ENCODE measurements around the gene SNAI3. TPM values are rescaled to one million over a fixed set of nuclear protein-coding genes. Genes with fewer than 3 reads are reported as not detected.

The SNAI3 gene
- total RNA-seq, 4 donors from 2014 or later: 0.39 to 1.7 (median 1.1) TPM; not detected in 1

GRCh38 chr16:88723911-88724310 is 37.6 kb upstream of the SNAI3 start:
- H3K36me3 ChIP-seq: peaks cover 0 to 94% of the 10 kb centered on the region in 2 donors
- H3K27me3 ChIP-seq: no peaks in the 10 kb centered on the region
- no peaks in the 10 kb centered on the region for H3K9me3 ChIP-seq
- no peak overlapping the region for H3K27ac ChIP-seq
- no peak for ATAC-seq
- no peak for TF ChIP-seq POLR2A (IDR thresholded peaks at IDR 0.05)
- TF ChIP-seq CTCF (IDR thresholded peaks at IDR 0.05): no peak
- TF ChIP-seq EP300 (IDR thresholded peaks at IDR 0.05): no peak
- TF ChIP-seq POLR2AphosphoS5 (IDR thresholded peaks at IDR 0.05): no peak
- no peak overlapping the region for H3K4me3 ChIP-seq
- WGBS, 2 donors (ENCODE audit: low coverage in 1 of 2): 92% methylated on average over 11 to 12 of the region's 17 CpGs
- peaks cover 0 to 12% (median 0%) of the 10 kb centered on the region in 3 donors for H3K4me1 ChIP-seq

GRCh38 chr16:88723507-88723887 is 37.2 kb upstream of the SNAI3 start:
- Histone ChIP-seq H3K4me3 (no peak overlapping the region), H3K9me3 (no peaks in the 10 kb centered on the region), H3K36me3 (peaks cover 0 to 98% of the 10 kb centered on the region in 2 donors), H3K4me1 (peaks cover 0 to 16% (median 0%) of the 10 kb centered on the region in 3 donors), H3K27me3 (no peaks in the 10 kb centered on the region), H3K27ac (no peak overlapping the region)
- TF ChIP-seq CTCF (IDR thresholded peaks at IDR 0.05): no peak
- ATAC-seq: no peak
- no CpG with 5 or more reads among the region's 8 CpGs for WGBS, 2 donors (ENCODE audit: low coverage in 1 of 2)

DNA sequence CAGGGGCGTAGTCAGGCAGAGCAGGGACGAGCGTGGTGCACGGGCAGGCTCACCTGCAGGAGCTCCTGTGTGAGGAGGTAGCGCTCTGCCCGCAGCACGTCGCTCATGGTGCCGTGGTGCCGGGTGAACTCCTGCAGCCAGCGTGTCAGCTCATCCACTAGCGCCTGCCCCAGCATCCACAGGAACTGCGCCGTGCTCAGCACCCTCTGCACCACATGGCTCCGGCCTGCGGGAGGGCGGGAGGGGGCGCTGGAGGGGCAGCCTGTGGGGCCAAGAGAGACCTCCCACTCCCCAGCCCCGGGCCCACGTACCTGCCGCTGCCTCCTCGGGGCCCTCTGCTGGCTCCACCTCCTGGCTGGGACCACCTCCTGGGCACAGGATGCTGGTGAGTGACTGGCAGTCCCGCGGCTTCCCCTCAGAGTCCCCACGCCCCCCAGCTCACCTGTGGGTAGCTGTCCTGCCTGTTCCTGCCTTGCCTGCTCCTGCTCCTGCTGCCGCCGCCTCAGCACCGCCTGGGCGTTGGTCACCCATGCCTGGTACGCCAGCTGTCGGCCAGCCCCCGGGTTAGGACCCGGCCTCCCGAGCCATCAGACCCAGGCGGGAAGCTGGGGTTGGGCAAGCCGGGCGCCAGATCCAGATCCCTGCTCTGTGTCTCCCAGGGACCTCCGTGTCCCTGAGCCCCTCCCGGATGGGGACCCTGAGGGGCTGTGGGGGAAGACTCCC is 36.6 kb upstream of the SNAI3 start:
- H3K4me3 ChIP-seq: no peak overlapping the region
- H3K27me3 ChIP-seq: no peaks in the 10 kb centered on the region
- H3K27ac ChIP-seq: no peak overlapping the region
- no peak for TF ChIP-seq CTCF (IDR thresholded peaks at IDR 0.05)
- no peak for TF ChIP-seq EP300 (IDR thresholded peaks at IDR 0.05)
- TF ChIP-seq POLR2A (IDR thresholded peaks at IDR 0.05): no peak
- H3K4me1 ChIP-seq: peaks cover 0 to 17% (median 0%) of the 10 kb centered on the region in 3 donors
- peaks cover 0 to 100% of the 10 kb centered on the region in 2 donors for H3K36me3 ChIP-seq
- H3K9me3 ChIP-seq: no peaks in the 10 kb centered on the region
- 93% methylated on average over 3 of the region's 39 CpGs; no CpG with 5 or more reads in 1 of the 2 donors for WGBS, 2 donors (ENCODE audit: low coverage in 1 of 2)
- no peak for ATAC-seq

GRCh38 chr16:88721815-88722755 is 35.8 kb upstream of the SNAI3 start:
- no CpG with 5 or more reads among the region's 61 CpGs for WGBS, 2 donors (ENCODE audit: low coverage in 1 of 2)
- Histone ChIP-seq H3K4me1 (peaks cover 0 to 17% (median 0%) of the 10 kb centered on the region in 3 donors), H3K27me3 (no peaks in the 10 kb centered on the region), H3K27ac (no peak overlapping the region), H3K9me3 (no peaks in the 10 kb centered on the region), H3K4me3 (no peak overlapping the region), H3K36me3 (peaks cover 0 to 100% of the 10 kb centered on the region in 2 donors)
- TF ChIP-seq POLR2A (IDR thresholded peaks at IDR 0.05): no peak
- no peak for TF ChIP-seq CTCF (IDR thresholded peaks at IDR 0.05)
- TF ChIP-seq POLR2AphosphoS5 (IDR thresholded peaks at IDR 0.05): no peak
- TF ChIP-seq EP300 (IDR thresholded peaks at IDR 0.05): no peak
- ATAC-seq: no peak

All from gastroesophageal sphincter (tissue), 4 donors.